Testis (tissue), 3 donors: ENCODE data around the gene LRP8. TPM values are rescaled to one million over a fixed set of nuclear protein-coding genes. Genes with fewer than 3 reads are reported as not detected.

Source experiments
- DNase-seq: peaks from one replicate; pipeline ENCODE4 v3.0.0-alpha.2; 2019
- H3K27ac ChIP-seq, 2 donors: fragments of 200-600 bp; sonication (generic); one replicate each; pipeline ENCODE4 v1.5.1; 2019
- H3K27me3 ChIP-seq: fragments of 200-600 bp; sonication (generic); one replicate; pipeline ENCODE4 v1.5.1; 2019
- H3K36me3 ChIP-seq: fragments of 200-600 bp; sonication (generic); one replicate; pipeline ENCODE4 v1.5.1; 2017; ENCODE audit warnings: low read depth; ENCODE audit errors: missing control alignments
- H3K4me1 ChIP-seq: fragments of 200-600 bp; sonication (generic); one replicate; pipeline ENCODE4 v1.5.1; 2019
- H3K4me3 ChIP-seq, 2 donors: fragments of 200-600 bp; sonication (generic); one replicate each; pipeline ENCODE4 v1.5.1; 2017 to 2019
- H3K9me3 ChIP-seq: fragments of 200-600 bp; sonication (generic); one replicate; pipeline ENCODE4 v1.5.1; 2017
- POLR2A ChIP-seq: fragments of 450-650 bp; IDR thresholded peaks from one replicate; pipeline ENCODE4 v1.6.1; 2017; ENCODE audit warnings: antibody characterized with exemption, mild to moderate bottlenecking, moderate library complexity
- WGBS, 2 donors: methylation state at CpG; one replicate each; pipeline ENCODE4 v1.1.5; 2018; 5-methylcytosine and 5-hydroxymethylcytosine counted together
- intact Hi-C: fragments of 100-400 bp; cut with DNase I; formaldehyde crosslinking; loops from one replicate; pipeline ENCODE4 v1.15.1; 2023; ENCODE audit warnings: low total_unique reads
- polyA plus RNA-seq: library from polyadenylated mRNA; stranded (reverse); fragments of 350-450 nt; fragmentation: Illumina TruSeq; extraction: RNeasy Lipid Tissue Mini Kit (QIAGEN cat#74804); gene quantifications from one replicate; pipeline ENCODE4 v1.2.3, GENCODE V29; 2014; ENCODE audit warnings: low read depth, low replicate concordance; ENCODE audit not compliant: insufficient read depth
- total RNA-seq, 2 donors: library from RNA; depleted of rRNA; stranded (reverse); fragments of >200 nt; gene quantifications; one replicate each; pipeline ENCODE4 v1.2.3, GENCODE V29; 2016
- TF ChIP-seq, protein P1 (sequence below), 3 experiments: fragments of 450-650 bp in 2 of 3; fragments of 200-600 bp in 1 of 3; sonication (generic) in 1 of 3; IDR thresholded peaks; one replicate each; pipeline ENCODE4 v1.5.1; 2016 to 2019; ENCODE audit warnings: antibody characterized with exemption in 3 of 3, mild to moderate bottlenecking in 2 of 3, moderate library complexity in 1 of 3

Gene LRP8
- total and polyA plus RNA-seq, 3 donors from 2014 or later = 64.3 to 253 (median 223) TPM

DNA sequence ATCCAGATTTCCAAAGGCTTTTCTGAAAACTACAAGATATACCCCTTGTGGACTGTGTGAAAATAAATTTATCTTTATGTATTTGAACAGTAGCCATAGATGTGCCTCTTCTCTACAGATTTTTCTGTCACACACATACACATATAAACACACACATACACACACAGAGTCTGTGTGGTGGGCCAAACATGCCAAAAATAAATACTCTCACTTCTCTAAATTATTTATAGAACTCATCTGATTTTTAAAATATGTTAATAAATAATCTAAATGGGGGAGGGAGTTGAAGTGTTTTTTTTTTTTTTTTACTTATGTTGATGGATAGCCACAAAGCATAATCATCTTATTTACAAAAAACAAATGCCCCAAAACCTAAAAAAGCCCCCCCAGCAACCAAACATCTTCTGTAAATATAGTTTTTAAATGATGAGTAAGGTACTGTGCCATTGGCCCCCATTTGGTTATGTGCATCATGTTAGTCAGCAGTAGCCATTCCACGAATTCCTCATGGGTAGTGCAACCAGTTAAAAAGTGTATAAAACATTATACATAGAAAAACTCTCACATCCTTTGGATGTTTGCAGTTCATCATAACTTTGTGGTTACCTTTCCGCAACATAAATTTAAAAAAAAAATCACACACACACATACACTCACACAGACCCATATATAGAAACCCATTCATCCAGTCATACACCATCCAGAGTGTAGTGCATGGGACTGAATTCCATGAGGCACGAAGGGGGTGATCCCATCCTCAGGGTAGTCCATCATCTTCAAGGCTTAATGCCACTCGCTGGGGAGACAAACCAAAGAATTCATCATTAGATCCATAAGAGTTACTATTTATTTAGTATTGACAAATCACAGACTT, 81.4 kb downstream of the LRP8 start:
- no peaks in the 10 kb centered on the region for H3K27me3 ChIP-seq
- no peak overlapping the region for H3K27ac ChIP-seq
- H3K9me3 ChIP-seq = no peaks in the 10 kb centered on the region
- TF ChIP-seq, protein P1, sequence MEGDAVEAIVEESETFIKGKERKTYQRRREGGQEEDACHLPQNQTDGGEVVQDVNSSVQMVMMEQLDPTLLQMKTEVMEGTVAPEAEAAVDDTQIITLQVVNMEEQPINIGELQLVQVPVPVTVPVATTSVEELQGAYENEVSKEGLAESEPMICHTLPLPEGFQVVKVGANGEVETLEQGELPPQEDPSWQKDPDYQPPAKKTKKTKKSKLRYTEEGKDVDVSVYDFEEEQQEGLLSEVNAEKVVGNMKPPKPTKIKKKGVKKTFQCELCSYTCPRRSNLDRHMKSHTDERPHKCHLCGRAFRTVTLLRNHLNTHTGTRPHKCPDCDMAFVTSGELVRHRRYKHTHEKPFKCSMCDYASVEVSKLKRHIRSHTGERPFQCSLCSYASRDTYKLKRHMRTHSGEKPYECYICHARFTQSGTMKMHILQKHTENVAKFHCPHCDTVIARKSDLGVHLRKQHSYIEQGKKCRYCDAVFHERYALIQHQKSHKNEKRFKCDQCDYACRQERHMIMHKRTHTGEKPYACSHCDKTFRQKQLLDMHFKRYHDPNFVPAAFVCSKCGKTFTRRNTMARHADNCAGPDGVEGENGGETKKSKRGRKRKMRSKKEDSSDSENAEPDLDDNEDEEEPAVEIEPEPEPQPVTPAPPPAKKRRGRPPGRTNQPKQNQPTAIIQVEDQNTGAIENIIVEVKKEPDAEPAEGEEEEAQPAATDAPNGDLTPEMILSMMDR (IDR thresholded peaks at IDR 0.05) = no peak
- TF ChIP-seq POLR2A = no peak
- H3K4me1 ChIP-seq = no peaks in the 10 kb centered on the region
- no peak for DNase-seq
- H3K36me3 ChIP-seq = no peaks in the 10 kb centered on the region
- intact Hi-C loops = no loop called here
- no peak overlapping the region for H3K4me3 ChIP-seq
- 82% methylated on average over 4 of the region's 4 CpGs for WGBS, 2 donors

DNA sequence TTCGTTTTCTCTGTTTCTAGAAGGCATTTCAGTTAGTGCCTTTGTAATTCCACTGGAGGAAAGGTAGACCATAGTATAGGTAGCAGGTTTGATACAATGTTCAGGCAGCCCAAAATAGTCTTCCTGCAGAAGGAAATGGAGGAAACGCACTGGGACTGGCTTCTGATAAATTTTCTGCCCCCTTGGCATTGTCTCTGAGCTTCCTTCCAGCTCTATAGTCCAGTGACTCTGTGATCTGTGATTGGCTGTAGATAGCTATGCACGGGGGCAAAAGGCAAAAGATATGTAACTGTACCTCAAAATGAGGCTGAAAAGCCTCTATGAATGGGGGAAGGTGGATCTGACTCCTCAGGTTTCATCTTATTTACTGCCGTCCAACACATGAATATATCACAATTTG, 83.7 kb downstream of the LRP8 start:
- Histone ChIP-seq H3K4me1 (peaks cover under 1% of the 10 kb centered on the region), H3K27ac (no peak overlapping the region), H3K9me3 (no peaks in the 10 kb centered on the region), H3K36me3 (no peaks in the 10 kb centered on the region), H3K4me3 (no peak overlapping the region), H3K27me3 (no peaks in the 10 kb centered on the region)
- intact Hi-C loops = no loop called here
- DNase-seq = no peak
- 50 to 63% methylated on average over 4 of the region's 4 CpGs for WGBS, 2 donors
- TF ChIP-seq POLR2A = no peak
- TF ChIP-seq, protein P1 (IDR thresholded peaks at IDR 0.05) = no peak

DNA sequence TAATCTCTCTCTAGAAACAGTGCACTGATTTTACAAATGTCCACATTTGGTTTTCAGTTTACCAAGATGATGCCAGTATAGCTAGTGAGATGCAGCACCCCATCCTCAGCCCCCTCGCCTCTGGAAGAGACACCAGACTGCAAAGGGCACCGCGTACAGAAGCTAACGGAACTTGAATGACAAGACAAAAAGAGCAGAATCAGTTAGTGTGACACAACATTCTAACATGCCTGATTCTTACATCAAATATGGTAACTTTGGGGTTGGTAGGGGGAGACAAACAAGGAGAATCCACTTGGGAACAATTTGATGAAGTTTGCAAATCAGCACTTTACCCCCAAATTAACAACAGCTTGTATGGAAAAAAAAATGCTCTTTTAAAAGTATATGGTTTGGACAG, 85.5 kb downstream of the LRP8 start:
- TF ChIP-seq, protein P1 (IDR thresholded peaks at IDR 0.05) = no peak
- 54 to 79% methylated on average over 4 of the region's 4 CpGs for WGBS, 2 donors
- no peaks in the 10 kb centered on the region for H3K27me3 ChIP-seq

DNA sequence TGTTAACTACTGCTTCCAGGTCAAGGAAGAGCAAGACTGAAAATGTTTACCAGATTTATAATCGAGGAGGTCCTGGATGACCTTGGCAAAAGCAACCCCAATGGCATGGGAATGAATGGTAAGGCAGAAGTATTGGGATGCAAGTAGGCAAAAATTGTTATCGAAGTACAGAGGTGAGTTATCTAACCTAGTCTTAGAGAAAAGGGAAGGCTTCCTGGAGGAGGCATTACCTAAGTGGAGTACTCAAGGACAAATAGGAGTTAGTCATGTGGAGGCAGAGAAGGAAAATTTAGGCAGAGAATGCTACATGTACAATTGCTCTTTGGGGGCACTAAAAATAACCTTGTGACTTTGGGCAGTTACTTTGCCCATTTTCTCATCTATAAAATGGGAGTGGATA, 86.0 kb downstream of the LRP8 start:
- WGBS, 2 donors = 77 to 81% methylated on average over 2 of the region's 2 CpGs
- no peak for TF ChIP-seq POLR2A
- TF ChIP-seq, protein P1 (IDR thresholded peaks at IDR 0.05) = no peak
- peaks cover 10% of the 10 kb centered on the region for H3K4me1 ChIP-seq

More for the DNA sequence above, 85.5 kb downstream of the LRP8 start:
- H3K4me3 ChIP-seq = no peak overlapping the region
- peaks cover 6% of the 10 kb centered on the region for H3K4me1 ChIP-seq
- no peak for DNase-seq
- H3K27ac ChIP-seq = no peak overlapping the region
- no peaks in the 10 kb centered on the region for H3K9me3 ChIP-seq
- intact Hi-C loops = no loop called here
- H3K36me3 ChIP-seq = no peaks in the 10 kb centered on the region

More for the DNA sequence above, 86.0 kb downstream of the LRP8 start:
- Histone ChIP-seq H3K4me3 (no peak overlapping the region), H3K9me3 (no peaks in the 10 kb centered on the region), H3K27me3 (no peaks in the 10 kb centered on the region), H3K27ac (no peak overlapping the region), H3K36me3 (no peaks in the 10 kb centered on the region)
- DNase-seq = no peak
- intact Hi-C loops = no loop called here
